Brain pericyte (primary cell): ENCODE results near the gene REL.
"Not testable (repeated sequence)": the region's sequence is repeated elsewhere in the genome, so short reads cannot be mapped to it uniquely, and the experiment has no call there.

Experiments
- DNase-seq: peaks from one replicate; pipeline ENCODE4 v3.0.0-alpha.2; 2012; ENCODE audit warnings: low read depth, low spot score

The REL gene

DNA sequence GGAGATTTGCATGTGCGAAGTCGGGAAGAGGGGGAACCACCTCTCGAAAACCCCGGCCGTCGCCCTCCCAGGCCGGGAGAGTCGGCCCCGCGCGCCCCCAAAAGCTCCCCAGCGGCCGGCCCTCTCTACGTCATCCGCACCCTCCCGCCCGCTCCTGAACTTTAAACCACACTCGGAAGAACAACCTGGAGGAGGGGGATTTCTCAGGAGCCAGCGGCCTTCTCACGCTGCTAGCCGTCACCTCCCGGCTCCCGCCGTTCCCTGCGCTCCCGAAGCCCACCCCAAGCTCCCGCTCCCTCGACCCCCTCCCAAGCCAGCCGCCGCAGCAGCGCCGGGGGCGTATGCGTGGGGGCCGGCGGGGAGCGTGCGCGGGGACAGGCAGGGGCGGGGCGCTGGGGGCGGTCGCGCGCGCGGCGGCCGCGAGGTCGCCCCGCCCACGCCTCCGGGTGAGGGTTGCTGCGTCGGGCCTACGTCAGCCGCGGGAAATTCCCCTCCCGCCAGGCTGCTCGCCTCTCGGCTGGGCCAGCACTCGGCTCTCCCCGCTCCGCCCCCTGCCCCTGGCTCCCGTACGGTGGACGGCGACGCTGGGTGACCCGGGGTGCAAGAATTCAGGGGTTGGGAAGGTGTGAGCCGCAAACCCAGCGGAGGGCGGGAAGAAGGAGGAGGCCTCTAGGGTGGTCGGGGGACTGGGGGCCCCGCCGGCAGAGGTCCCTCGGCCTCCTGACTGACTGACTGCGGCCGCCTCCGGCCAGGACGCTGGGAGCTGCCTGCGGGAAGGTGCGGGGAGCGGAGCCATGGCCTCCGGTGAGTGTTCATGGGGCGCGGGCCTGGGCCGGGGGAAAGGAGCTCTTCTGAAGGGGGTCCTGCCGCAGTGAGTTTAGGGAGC is at the start of gene REL:
TSS of gene REL (plus strand) at position 528 of the 886 bp plus-strand sequence. CDS start at position 795, 267 bp downstream.
- peak; percentile 73 for DNase-seq

DNA sequence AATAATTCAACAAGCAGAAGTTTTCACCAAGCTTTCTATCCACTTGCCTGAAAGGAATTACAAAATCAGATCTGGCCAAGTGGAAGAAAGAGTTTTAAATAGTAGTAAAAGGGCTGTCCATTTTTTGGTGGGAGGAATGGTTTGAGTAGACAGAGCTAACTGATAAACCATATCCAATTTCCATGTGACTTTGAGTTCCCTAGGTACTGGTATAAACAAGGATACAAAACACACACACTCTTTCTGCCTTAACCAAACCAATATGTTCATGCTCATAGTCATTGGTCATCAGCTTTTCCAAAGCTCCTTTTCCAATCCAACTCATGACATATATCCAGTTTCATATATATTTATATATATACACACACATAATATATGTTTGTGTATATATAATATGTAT is 49.5 kb upstream of the REL start:
- DNase-seq: no peak

DNA sequence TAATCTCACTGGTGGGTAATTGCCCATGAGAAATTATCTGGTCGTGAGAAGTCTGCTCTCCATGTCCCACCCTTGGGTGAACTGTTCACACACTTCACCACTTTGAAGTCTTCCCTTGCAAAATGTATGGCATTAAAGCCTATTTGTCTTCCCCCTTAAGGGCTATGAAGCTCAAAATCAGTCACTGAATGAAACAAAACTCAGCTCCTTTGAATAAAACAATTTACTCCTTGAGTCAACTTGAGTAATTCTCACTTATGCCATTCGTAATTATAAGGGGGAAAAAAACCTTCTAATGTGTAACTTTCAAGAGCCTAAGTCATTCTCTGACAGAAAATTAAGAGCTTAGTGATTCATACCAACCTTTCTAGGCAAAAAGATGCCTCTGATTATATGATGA is 48.8 kb upstream of the REL start:
- no peak for DNase-seq

DNA sequence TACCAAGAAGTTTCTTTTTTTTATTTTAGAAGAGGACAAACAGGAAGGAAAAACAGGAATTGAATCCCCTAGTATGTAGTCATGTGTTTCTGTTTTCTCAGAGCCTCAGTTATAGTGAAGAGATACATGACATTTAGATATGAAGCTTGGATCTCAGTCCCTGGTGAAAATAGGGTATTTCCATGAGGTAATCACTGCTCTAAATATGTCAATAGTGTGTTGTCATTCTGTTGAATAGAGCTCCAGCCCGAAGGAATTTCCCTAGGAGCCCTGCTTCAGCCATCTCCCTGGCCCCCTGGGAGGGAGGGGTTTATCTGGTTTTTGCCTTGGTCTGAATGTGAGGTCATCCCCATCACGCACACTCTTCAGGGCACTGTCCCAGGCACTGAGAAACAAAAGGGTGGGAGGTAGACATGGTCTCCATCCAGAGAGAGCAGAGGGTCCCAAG is 47.1 kb upstream of the REL start:
- DNase-seq: no peak

DNA sequence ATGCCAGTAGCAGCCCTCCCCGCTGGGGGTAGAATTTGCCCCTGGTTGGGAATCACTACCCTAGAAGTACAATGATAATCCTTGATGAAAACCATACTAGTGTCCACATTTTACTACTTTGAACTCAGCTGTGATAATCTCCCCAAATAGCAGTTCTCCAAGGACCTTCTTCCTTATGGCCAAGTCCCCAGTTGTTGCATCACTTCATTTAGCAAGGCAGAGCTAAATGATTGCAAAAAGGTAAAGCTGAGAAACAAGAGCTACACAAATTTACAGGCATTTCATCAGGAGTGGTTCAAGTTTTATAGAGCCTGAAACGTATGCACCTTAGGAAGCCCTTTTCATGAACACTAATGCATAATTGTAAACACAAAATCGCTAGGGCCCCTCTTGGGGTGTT is 44.9 kb upstream of the REL start:
- DNase-seq: no peak

DNA sequence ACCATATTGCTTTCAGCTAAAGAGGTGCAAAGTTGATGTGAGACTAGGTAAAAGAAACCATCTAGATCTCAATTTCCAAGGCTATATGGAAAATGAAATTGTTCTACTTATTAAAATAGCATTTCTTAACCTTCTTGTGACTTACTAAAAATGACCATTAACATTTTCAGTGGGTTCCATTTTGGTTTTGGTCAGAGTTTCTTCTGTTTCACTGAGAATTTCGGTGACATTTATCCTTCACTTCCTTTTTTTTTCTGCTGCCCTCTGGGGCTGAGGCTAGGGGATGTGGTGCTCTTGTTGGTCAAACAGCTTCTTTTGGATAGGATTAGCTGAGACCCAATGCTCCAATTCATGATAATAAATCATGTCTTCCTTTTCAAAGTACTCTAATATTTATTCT is 44.3 kb upstream of the REL start:
- DNase-seq: no peak

DNA sequence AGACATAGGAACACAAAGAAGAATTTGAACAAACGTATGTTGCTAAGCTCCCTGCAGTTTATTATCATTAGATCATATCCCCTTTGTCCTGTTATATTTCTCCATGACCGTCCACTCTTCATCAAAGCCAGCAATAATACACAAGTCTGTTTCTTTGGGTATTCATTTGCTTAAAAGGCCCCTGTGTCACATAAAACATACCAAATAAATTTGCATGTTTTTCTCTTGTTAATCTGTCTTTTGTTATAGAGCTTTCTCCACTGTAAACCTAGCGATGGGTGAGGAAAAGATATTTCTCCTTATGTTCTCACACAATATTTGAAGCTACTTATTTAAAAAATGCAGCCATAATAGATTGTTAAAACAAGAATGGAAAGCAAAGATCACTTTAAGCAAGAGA is 42.9 kb upstream of the REL start:
- no peak for DNase-seq

DNA sequence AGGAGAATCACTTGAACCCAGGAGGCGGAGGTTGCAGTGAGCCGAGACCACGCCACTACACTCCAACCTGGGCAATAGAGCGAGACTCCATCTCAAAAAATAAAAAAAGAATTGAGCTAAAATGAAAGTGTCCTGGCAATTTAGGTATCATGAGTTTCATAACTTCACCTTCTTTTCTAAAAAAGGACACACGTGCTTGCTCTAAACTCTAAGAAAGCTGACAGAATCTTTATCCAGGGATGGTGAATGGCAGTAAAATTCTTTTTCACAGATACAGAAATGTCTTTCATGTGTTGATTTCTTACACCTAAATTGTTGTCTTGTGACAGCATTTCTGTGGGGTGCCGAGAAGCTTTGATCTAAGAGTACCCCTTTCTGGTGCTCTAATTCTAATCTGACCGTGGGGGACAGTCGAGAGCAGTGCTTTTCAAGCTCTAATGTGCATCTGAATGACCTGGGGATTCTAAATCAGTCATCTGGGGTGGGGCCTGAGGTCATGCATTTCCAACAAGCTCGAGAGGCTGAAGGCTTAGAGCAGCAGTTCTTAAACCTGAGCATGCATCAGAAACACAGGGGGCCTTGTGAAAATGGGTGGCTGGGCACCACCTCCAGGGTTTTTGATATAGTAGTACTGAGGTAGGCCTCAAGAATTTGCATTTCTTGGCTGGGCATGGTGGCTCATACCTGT is 42.1 kb upstream of the REL start:
- DNase-seq: no peak

DNA sequence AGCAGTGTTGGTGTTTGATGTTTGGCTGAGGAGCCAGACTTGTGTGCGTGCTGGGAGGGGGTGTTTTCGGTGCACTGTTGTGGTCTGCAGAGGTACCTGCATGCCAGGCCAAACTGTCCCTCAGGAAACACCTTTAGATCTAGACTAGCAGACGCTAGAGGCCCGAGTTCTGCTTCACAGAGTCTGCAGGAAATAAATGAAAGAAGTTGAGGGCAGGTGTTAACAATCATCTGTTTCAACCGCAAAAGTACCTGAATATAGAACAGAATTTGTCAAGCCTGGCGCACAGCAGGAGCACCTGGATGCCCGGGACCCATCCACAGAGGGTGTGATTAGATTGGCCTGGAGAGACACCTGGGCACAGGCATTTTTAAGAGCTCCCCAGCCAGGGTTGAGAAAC is 40.5 kb upstream of the REL start:
- no peak for DNase-seq

DNA sequence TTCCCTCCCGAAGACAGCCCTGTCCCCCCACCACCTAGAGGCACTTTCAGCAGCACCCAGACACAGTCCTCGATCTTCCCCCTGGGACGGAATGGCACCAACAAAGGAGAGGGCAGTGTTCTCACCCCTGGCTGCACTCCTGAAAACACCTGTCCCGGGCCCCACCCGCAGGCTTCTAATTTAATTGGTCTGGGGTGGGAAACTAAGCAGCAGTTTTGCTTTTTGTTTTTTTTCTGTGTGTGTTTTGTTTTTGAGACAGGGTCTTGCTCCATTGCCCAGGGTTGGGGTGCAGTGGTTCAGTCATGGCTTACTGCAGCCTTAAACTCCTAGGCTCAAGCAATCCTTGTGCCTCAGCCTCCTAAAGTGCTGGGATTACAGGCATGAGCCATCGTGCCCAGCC is 38.4 kb upstream of the REL start:
- DNase-seq: no peak

DNA sequence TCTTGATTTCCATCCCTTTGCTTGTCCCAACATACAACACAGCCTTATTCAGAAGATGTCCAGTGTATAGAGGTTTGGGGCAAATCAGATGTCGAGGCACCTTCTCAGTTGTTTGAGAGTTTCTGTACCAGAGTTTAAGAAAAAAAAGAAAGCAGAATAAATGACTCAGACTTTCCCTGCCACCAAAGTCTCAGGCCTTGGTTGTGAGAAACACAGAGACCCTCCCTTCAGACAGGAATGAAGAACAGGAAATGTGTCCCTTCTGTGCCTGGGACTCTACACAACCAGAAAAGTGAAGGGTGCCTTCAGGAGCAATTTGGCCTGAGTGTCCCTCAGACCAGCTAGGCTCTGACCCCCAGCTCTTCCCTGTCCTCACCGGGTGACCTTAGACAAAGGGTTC is 37.3 kb upstream of the REL start:
- no peak for DNase-seq

DNA sequence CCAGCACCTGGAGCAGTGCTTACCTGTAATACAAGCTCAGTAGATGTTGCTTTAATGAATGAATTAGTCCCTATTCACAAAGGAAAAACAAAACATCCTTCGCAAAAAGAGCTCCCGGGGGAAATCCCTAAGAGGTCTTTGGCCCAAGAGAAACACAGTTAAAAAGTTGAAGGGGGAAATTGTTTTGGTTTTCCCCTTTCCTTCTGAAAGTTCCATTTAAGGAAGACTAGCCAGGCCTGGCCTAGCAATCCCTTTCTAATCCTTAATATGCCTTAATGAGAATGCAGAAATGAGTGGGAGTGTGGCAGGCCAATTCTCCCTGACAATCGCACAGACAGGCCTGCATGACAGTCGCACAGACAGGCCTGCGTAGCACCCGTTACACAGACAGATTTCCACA is 33.5 kb upstream of the REL start:
- no peak for DNase-seq

DNA sequence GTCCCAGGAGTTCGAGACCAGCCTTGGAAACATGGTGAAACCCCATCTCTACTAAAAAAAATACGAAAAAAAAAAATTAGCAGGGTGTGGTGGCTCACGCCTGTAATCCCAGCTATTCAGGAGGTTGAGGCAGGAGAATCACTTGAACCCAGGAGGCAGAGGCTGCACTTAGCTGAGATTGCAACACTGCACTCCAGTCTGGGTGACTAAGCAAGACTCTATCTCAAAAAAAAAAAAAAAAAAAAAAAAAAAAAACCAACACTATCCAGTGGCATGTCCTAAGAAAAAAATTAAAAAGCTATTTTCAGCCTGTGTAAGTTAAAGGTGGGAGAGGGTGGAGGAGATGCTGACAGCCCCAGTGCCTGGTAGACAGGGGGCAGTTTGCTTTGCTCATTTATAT is 32.2 kb upstream of the REL start:
- DNase-seq: no peak

DNA sequence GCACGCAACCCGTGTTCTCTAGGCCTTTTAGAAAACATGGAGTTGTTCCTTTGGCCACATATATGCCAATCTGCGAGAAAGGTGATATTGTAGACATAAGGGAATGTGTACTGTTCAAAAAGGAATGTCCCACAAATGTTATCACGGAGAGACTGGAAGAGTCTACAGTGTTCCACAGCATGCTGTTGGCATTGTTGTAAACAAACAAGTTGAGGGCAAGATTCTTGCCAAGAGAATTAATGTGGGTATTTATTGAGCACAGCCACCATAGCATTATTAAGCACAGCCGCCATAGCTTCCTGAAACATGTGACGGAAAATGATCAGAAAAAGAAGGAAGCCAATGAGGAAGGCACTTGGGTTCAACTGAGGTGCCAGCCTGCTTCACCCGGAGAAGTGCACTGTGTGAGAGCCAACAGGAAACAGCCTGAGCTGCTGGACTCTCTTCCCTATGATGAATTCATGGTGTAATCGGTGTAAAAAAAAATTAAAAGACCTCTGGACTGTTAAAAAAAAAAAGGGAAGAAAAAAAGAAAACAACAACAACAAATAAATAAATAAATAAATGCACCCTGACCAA is 29.0 kb upstream of the REL start:
- DNase-seq: no peak

DNA sequence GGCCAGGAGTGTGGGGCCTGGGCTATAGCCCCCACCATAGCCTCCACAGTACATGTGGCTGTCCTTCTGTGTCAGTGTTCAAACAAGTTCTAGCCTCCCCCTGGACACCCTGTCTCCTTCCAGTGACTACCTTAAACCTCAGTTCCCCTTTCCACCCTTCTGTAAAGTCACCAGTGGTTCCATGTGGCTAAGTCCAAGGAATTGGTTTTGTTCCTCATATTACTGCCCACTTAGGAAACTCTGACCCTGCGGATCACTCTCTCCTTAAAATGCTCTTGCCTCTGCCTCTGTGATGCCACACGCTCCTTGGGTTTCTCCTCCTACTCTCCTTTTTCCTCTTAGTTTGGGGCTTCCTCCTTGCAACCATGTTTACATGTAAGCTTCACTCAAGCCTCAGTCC is 27.8 kb upstream of the REL start:
- no peak for DNase-seq

DNA sequence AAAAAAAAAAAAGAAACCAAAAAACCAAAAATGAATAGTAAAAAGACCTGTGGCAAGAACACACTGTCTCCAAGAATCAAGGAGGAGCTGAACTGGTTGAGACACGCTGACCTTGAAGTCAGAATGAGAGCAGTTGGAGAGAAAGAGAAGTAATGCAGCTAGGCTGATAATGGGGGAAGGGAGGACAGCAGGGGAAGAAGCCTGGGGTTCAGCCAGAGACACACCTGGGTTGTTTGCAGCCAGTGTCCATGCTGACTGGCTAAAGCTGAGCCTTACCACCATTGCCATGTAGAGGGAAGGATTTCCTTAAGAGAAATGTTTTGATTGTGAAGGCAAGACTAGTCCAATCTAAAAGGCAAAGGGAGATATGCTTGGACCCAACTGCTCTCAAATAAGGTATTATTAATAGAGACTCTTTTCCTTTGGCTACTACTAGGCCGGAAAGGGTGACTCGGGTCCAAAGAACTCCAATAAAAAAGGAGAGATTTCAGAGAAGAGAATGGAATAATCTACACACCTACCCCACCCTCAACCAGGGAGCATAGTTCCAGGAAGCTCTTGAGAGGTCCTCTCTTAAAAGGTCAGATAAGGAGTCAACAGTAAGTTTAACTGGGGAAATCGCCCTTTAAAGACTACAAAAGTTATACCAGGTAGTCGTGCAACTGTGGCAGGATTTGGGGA is 25.2 kb upstream of the REL start:
- no peak for DNase-seq

DNA sequence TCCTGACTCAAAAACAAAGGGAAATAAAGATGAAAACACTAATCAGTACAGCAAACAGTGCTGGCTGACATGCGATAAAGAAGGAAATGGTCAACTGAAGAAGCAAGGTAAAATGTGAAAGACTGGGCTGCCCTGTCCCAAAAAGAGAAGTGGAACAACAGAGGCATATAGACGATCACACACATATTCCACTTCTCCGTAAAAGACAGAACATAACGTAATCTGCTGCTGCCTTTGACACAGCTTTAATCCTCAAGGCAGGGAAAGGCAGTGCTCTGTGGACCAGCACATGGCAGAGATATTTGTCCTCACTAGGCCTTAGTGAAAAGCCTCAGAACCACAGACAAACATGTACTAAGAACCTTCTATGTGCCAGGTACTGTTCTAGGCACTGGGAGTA is 24.3 kb upstream of the REL start:
- no peak for DNase-seq

DNA sequence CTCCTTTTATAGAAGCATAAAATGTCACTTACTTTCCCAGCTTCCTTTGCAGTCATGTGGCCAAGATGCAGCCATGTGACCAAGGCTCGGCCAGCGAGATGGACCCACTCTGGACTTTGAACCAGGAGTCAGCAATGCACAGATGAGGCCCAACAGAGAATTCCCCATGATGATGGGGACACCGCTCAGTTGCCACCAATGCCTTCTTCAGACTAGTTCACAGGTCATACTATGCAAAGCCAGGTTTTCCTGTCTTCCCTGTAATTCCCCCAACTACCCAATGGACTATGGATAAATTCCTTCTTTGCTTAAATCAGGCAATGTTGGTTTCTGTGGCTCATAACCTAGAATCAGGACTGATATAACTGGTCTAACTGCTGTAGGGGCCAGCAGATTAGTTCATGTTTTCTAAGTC is 22.5 kb upstream of the REL start:
- DNase-seq: no peak

DNA sequence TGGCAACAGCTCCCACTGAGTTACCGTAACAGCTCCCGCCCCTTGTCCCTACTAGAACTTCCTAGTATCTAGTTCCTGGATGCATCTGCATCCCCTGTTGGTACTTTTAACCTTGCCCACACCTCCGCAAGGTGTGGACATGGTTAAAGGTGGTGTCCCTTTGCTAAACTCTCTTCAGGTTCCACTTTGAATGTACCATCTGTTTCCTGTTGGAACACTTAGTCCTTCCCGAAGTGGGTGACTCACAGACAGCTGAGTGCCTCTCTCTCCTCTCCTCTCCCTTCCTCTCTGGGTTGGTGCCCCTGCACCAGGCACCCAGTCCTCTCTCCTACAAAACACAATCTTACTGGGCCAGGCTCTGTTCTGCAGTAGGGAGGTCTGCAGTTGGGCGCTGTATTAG is 19.6 kb upstream of the REL start:
- no peak for DNase-seq

DNA sequence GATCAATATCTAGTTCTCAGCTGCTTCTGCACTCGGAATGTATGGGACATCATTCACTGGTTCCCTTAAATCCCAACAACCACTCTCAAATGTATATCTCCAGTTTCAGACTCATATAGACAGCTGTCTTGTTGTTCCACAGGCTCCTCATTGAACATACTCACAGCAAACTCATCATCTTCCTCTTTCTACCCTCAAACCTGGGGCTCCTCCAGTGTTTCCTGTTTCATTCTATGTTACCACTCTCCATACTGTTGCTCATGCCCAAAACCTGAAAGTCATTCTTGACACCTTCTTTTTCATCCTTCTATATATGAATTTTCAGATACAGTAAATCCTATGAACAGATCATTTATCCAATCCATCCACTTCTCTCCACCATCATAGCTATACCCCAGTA is 18.7 kb upstream of the REL start:
- DNase-seq: no peak

DNA sequence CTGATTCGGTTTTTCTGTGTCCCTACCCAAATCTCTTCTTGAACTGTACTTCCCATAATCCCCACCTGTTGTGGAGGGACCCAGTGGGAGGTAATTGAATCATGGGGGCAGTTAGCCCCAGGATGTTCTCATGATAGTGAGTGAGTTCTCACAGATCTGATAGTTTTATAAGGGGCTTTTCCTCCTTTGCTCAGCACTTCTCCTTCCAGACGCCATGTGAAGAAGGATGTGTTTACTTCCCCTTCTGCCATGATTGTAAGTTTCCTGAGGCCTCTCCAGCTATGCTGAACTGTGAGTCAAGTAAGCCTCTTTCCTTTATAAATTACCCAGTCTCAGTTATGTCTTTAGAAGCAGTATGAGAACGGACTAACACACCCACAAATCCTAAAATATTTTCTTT is 16.0 kb upstream of the REL start:
- DNase-seq: not testable (repeated sequence)

DNA sequence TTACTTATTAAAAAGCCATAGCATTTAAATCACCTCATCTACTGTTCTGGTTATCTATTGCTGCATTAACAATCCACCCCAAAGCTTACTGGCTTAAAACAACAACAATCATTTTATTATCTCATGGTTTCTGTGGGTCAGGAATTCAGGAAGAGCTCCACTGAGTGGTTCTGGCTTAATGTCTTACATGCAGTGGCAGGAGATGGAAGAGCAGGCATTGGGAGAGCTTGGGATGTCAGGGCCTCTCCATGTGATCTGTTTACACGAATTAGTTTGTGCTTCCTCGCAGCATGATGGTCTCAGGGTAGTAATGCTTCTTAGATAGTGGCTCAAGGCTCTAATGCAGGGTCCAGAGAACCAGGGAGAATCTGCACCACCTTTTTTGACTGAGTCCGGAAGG is 14.4 kb upstream of the REL start:
- no peak for DNase-seq
